T-cell (primary cell): Measurements from ENCODE around the gene AP4S1. TPM values are rescaled to one million over a fixed set of nuclear protein-coding genes. Genes with fewer than 3 reads are reported as not detected.
A peak's percentile ranks its signal among the peaks of the same experiment; 100 is the strongest.

Experiments used
- ATAC-seq, 4 experiments: fragments of 200-7000 bp in 3 of 4; fragments of 150-1000 bp in 1 of 4; cut with Tn5 transposase; replicated peaks in 1 of 4; 1 replicate in 3 of 4; 2 replicates in 1 of 4; pipeline ENCODE4 v1.10.0; 2021; ENCODE audit warnings: moderate library complexity in 3 of 4, mild to moderate bottlenecking in 2 of 4, moderate number of reproducible peaks in 1 of 4
- CTCF ChIA-PET, 2 donors: fragments of 300-600 bp; sonication (Branson Sonifier 250); formaldehyde crosslinking; loops; one replicate each; lab custom pipeline; 2022; ENCODE audit warnings: antibody characterized with exemption in 2 of 2; lab: Charles Lee
- POLR2A ChIA-PET, 2 donors: fragments of 300-600 bp; sonication (Branson Sonifier 250); formaldehyde crosslinking; loops; one replicate each; lab custom pipeline; 2022; ENCODE audit warnings: antibody characterized with exemption in 2 of 2; lab: Charles Lee
- DNase-seq, 35 experiments: peaks; one replicate each; pipeline versions ENCODE4 v3.0.0 to v3.0.0-alpha.2; 2013 to 2023
- H3K27ac ChIP-seq: one replicate; pipeline ENCODE4 v1.5.1; 2013; ENCODE audit warnings: low read length
- H3K27me3 ChIP-seq, 2 experiments: replicated peaks in 1 of 2; 1 replicate in 1 of 2; 2 replicates in 1 of 2; pipeline versions ENCODE4 v1.6.1 to v1.7.0; 2013; ENCODE audit warnings: low read length in 1 of 2, mixed read lengths in 1 of 2; ENCODE audit not compliant: control insufficient read depth in 2 of 2, insufficient read depth in 2 of 2; ENCODE audit errors: extremely low read depth in 1 of 2
- H3K36me3 ChIP-seq, 2 donors: 1 replicate in 1 of 2; 2 replicates in 1 of 2; pipeline versions ENCODE4 v1.6.1 to v1.7.0; 2013; ENCODE audit warnings: low read length in 1 of 2; ENCODE audit not compliant: control insufficient read depth in 2 of 2, insufficient read depth in 1 of 2; ENCODE audit errors: extremely low read depth in 1 of 2
- H3K4me1 ChIP-seq, 2 experiments: 1 replicate in 1 of 2; 2 replicates in 1 of 2; pipeline versions ENCODE4 v1.6.1 to v1.7.0; 2013; ENCODE audit warnings: low read length in 2 of 2, mixed read lengths in 1 of 2; ENCODE audit not compliant: insufficient read depth in 2 of 2, control insufficient read depth in 1 of 2; ENCODE audit errors: extremely low read depth in 1 of 2
- H3K4me3 ChIP-seq, 2 donors: 1 replicate in 1 of 2; 2 replicates in 1 of 2; pipeline versions ENCODE4 v1.5.1 to v1.7.0; 2013; ENCODE audit warnings: mild to moderate bottlenecking in 2 of 2, low read length in 1 of 2, moderate library complexity in 1 of 2; ENCODE audit not compliant: control insufficient read depth in 1 of 2; ENCODE audit errors: extremely low read depth in 1 of 2
- H3K9me3 ChIP-seq: 2 replicates; pipeline ENCODE4 v1.7.0; 2013
- H3K27ac Mint-ChIP-seq, 2 donors: one replicate each; pipeline ENCODE4 v1.8.0; 2020 to 2021; ENCODE audit warnings: mild to moderate bottlenecking in 2 of 2, mixed read lengths in 2 of 2
- H3K27me3 Mint-ChIP-seq, 2 donors: one replicate each; pipeline ENCODE4 v1.8.0; 2021 to 2022; ENCODE audit warnings: mixed read lengths in 2 of 2
- H3K36me3 Mint-ChIP-seq: one replicate; pipeline ENCODE4 v1.8.0; 2021; ENCODE audit warnings: mixed read lengths
- H3K4me1 Mint-ChIP-seq, 3 donors: one replicate each; pipeline ENCODE4 v1.8.0; 2020 to 2022; ENCODE audit warnings: mixed read lengths in 3 of 3, mild to moderate bottlenecking in 1 of 3
- H3K4me3 Mint-ChIP-seq, 3 donors: one replicate each; pipeline ENCODE4 v1.8.0; 2020 to 2022; ENCODE audit warnings: mild to moderate bottlenecking in 3 of 3, mixed read lengths in 3 of 3, moderate library complexity in 3 of 3
- H3K9me3 Mint-ChIP-seq, 3 donors: one replicate each; pipeline ENCODE4 v1.8.0; 2020 to 2022; ENCODE audit warnings: mixed read lengths in 3 of 3
- WGBS: methylation state at CpG from one replicate; pipeline ENCODE4 v1.1.5; 2013; ENCODE audit warnings: missing lambda C conversion rate; ENCODE audit not compliant: insufficient coverage; 5-methylcytosine and 5-hydroxymethylcytosine counted together
- total RNA-seq, 35 experiments: library from RNA in 6 of 35; stranded (reverse) in 6 of 35; fragments of 120-200 nt in 1 of 35; gene quantifications; one replicate each; pipeline versions ENCODE4 v1.2.1 to v1.2.4 and lab custom pipeline; 2013 to 2026

The AP4S1 gene
- total RNA-seq, 5 donors from 2014 or later (not counting 1 experiment from before 2014, with no cell fraction given): 12.7 to 16.5 (median 14.7) TPM

GRCh38 chr14:31013841-31014240 is 11.6 kb upstream of the AP4S1 start:
- POLR2A ChIA-PET: interaction anchor here in 1 of 2 donors (0.6 kb wide), 1 partner anchor 12 kb away, joined by 6 read pairs; the partner anchor contains the start of gene STRN3

DNA sequence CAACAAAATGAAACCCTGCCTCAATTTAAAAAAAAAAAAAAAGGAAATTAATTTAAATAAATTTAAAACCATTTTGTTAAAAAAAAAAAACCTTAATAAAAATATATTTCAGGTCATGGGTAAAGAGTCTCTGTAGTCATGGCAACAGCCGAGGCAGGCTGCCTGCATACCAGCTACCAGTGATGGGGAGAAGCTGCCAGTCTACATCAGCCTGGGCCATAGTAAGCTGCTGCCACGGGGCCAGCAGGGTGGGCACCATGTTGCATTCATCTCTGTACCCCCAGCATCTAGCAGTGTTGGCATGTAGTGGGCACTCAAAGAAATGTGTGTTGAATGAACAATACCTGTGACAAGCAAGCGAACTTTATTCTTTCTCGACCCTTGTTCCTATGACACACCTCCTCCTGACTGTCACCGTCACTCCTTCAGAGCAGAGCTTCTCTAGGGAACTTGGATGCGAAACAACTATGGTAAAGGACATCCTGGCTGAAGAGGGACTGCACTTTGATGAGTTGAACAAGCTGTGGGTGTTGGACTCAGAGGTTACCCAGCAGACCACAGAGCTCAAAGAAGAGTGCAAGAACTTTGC is 7.3 kb upstream of the AP4S1 start:
- H3K9me3 Mint-ChIP-seq: no peaks in the 10 kb centered on the region

More at GRCh38 chr14:31013841-31014240, 11.6 kb upstream of the AP4S1 start:
- Histone ChIP-seq H3K27ac (no peak overlapping the region), H3K27me3 (no peaks in the 10 kb centered on the region), H3K4me3 (no peak overlapping the region), H3K36me3 (peaks cover 2 to 12% of the 10 kb centered on the region in 2 donors), H3K4me1 (no peaks in the 10 kb centered on the region), H3K9me3 (no peaks in the 10 kb centered on the region)
- Mint-ChIP-seq H3K4me3 (no peak overlapping the region), H3K27ac (no peak overlapping the region), H3K9me3 (no peaks in the 10 kb centered on the region), H3K4me1 (peaks cover 20 to 30% (median 26%) of the 10 kb centered on the region in 3 donors), H3K27me3 (no peaks in the 10 kb centered on the region), H3K36me3 (peaks cover 20% of the 10 kb centered on the region)
- DNase-seq (no peak), ATAC-seq (no peak)
- CTCF ChIA-PET: interaction anchor here in 1 of 2 donors (1.0 kb wide), 1 partner anchor 16 kb away, joined by 4 read pairs; no protein-coding TSS in a partner anchor
- 100% methylated on average over 3 of the region's 4 CpGs for WGBS

DNA sequence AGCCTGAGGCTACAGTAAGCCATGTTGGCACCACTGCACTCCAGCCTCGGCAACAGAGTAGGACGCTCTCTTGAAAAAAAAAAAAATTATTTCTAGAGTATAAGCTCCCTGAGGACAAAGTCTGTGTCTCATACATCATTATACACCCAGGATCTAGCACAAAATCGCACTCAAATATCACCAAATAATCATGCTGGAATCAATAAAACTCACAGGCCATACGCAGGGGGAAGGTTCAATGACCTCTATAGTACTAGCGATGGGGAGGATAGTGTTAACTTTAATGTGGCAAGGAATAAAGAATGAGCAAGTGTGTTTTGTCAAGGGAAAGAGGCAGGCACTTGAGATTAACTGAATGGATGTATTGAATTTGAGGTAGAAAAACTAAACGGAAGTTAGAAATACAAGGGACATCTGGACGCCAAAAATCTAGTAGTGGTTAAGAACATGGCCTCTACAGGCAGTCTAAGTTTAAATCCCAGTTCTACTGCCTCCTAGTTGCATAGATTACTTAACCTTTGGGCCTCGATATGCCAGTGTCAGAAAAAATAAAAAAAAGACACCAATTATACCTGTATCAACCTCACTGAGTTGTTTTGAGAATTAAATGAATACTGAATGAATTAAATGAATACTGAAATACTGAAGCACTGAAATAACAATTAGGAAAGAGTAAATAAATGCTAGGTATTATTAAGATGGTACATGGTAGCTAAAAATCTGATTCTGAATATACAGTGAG is 4.4 kb upstream of the AP4S1 start:
- POLR2A ChIA-PET: no interaction called here
- Histone ChIP-seq H3K27ac (no peak overlapping the region), H3K4me3 (no peak overlapping the region), H3K4me1 (peaks cover 3 to 11% of the 10 kb centered on the region in 2 experiments), H3K27me3 (no peaks in the 10 kb centered on the region), H3K36me3 (peaks cover 3 to 5% of the 10 kb centered on the region in 2 donors), H3K9me3 (no peaks in the 10 kb centered on the region)
- WGBS: no CpG with 5 or more reads among the region's 8 CpGs
- Mint-ChIP-seq H3K36me3 (peaks cover 22% of the 10 kb centered on the region), H3K4me1 (peaks cover 45 to 55% (median 46%) of the 10 kb centered on the region in 3 donors), H3K4me3 (no peak overlapping the region), H3K9me3 (no peaks in the 10 kb centered on the region), H3K27me3 (no peaks in the 10 kb centered on the region), H3K27ac (peak overlapping the region in 1 of 2 donors; percentile 15)
- CTCF ChIA-PET: interaction anchor here in 1 of 2 donors (0.6 kb wide), 1 partner anchor 174 kb away, joined by 4 read pairs; no protein-coding TSS in a partner anchor
- no peak for ATAC-seq
- DNase-seq: no peak

More for the DNA sequence above, 7.3 kb upstream of the AP4S1 start:
- no peak overlapping the region for H3K27ac Mint-ChIP-seq
- no peaks in the 10 kb centered on the region for H3K27me3 ChIP-seq
- peaks cover 23% of the 10 kb centered on the region for H3K36me3 Mint-ChIP-seq
- H3K27me3 Mint-ChIP-seq: no peaks in the 10 kb centered on the region
- ChIA-PET POLR2A (interaction anchor here in 1 of 2 donors (0.9 kb wide), 1 partner anchor 10 kb away, joined by 3 read pairs; no protein-coding TSS in a partner anchor), CTCF (no interaction called here)
- WGBS: 100% methylated on average over 1 of the region's 6 CpGs
- peaks cover 5 to 6% of the 10 kb centered on the region in 2 donors for H3K36me3 ChIP-seq
- peaks cover 37 to 43% (median 38%) of the 10 kb centered on the region in 3 donors for H3K4me1 Mint-ChIP-seq
- no peak overlapping the region for H3K27ac ChIP-seq
- ATAC-seq: no peak
- no peak overlapping the region for H3K4me3 ChIP-seq
- no peak for DNase-seq
- no peaks in the 10 kb centered on the region for H3K4me1 ChIP-seq
- no peaks in the 10 kb centered on the region for H3K9me3 ChIP-seq
- no peak overlapping the region for H3K4me3 Mint-ChIP-seq

DNA sequence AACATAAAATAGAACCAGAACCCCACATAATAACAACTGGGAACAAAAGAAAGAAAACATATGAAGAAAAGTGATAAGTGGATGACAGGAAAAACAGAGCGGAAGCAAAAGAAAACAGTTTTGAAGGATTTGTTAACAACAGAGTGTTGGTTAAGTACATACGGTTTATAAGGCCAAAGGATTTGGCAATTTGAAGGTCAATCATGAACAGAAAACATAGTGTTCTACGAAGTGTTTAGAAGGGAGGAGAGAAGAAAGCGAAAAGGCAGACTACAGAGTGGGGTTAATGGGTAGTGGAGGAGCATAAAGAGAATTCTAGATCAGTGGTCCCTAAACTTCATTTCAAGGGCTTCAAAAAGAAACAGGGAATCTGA is 3.9 kb upstream of the AP4S1 start:
- H3K36me3 Mint-ChIP-seq: peaks cover 22% of the 10 kb centered on the region
- ATAC-seq (no peak), DNase-seq (no peak)
- Histone ChIP-seq H3K4me3 (no peak overlapping the region), H3K27me3 (no peaks in the 10 kb centered on the region), H3K36me3 (peaks cover 3 to 5% of the 10 kb centered on the region in 2 donors), H3K27ac (no peak overlapping the region), H3K4me1 (peaks cover 3 to 11% of the 10 kb centered on the region in 2 experiments), H3K9me3 (no peaks in the 10 kb centered on the region)
- H3K27ac Mint-ChIP-seq: peak overlapping the region in 1 of 2 donors; percentile 15
- POLR2A ChIA-PET: interaction anchor here in 1 of 2 donors (0.7 kb wide), 1 partner anchor 38 kb away, joined by 5 read pairs; no protein-coding TSS in a partner anchor
- peaks cover 43 to 52% (median 44%) of the 10 kb centered on the region in 3 donors for H3K4me1 Mint-ChIP-seq
- CTCF ChIA-PET: interaction anchor here (0.6 to 1.0 kb wide), 3 partner anchors 10 to 173 kb away, joined by 4 read pairs; no protein-coding TSS in a partner anchor
- 97% methylated on average over 4 of the region's 4 CpGs for WGBS
- no peak overlapping the region for H3K4me3 Mint-ChIP-seq
- H3K9me3 Mint-ChIP-seq: no peaks in the 10 kb centered on the region
- no peaks in the 10 kb centered on the region for H3K27me3 Mint-ChIP-seq

- no peak overlapping the region for H3K4me3 ChIP-seq
- H3K27me3 Mint-ChIP-seq: no peaks in the 10 kb centered on the region
- no peaks in the 10 kb centered on the region for H3K9me3 Mint-ChIP-seq
- DNase-seq: no peak
- no peak overlapping the region for H3K4me3 Mint-ChIP-seq
- H3K4me1 ChIP-seq: peaks cover 9 to 11% of the 10 kb centered on the region in 2 experiments
- peaks cover 22% of the 10 kb centered on the region for H3K36me3 Mint-ChIP-seq
- ChIA-PET CTCF (interaction anchor here (0.6 to 1.2 kb wide), 5 partner anchors 11 to 401 kb away, joined by 3 to 5 read pairs (median 4); no protein-coding TSS in a partner anchor), POLR2A (interaction anchor here in 1 of 2 donors (0.6 to 0.7 kb wide), 2 partner anchors 39 to 110 kb away, joined by 5 to 7 read pairs; no protein-coding TSS in a partner anchor)
- peaks cover 3 to 5% of the 10 kb centered on the region in 2 donors for H3K36me3 ChIP-seq
- ATAC-seq: no peak
- peak overlapping the region in 1 of 2 donors; percentile 72 for H3K27ac Mint-ChIP-seq
- H3K4me1 Mint-ChIP-seq: peaks cover 51 to 59% (median 52%) of the 10 kb centered on the region in 3 donors
- H3K27me3 ChIP-seq: no peaks in the 10 kb centered on the region
- H3K27ac ChIP-seq: no peak overlapping the region
- H3K9me3 ChIP-seq: no peaks in the 10 kb centered on the region
- no CpG with 5 or more reads among the region's 2 CpGs for WGBS
Observed at GRCh38 chr14:31022386-31022785, 3.1 kb upstream of the AP4S1 start.

- no peaks in the 10 kb centered on the region for H3K27me3 Mint-ChIP-seq
- peak overlapping the region; percentile 47 to 64 for H3K27ac Mint-ChIP-seq
- peaks cover 0 to 3% of the 10 kb centered on the region in 2 donors for H3K36me3 ChIP-seq
- H3K4me1 ChIP-seq: peaks cover 10 to 11% of the 10 kb centered on the region in 2 experiments
- H3K4me1 Mint-ChIP-seq: peaks cover 49 to 60% (median 58%) of the 10 kb centered on the region in 3 donors
- H3K9me3 Mint-ChIP-seq: no peaks in the 10 kb centered on the region
- H3K4me3 Mint-ChIP-seq: peak overlapping the region; percentile 59 to 96 (median 90)
- no peak overlapping the region for H3K4me3 ChIP-seq
- ATAC-seq: no peak
- DNase-seq: peak in 1 of 35 experiments; percentile 14
- peaks cover 16% of the 10 kb centered on the region for H3K36me3 Mint-ChIP-seq
- H3K9me3 ChIP-seq: no peaks in the 10 kb centered on the region
- no peaks in the 10 kb centered on the region for H3K27me3 ChIP-seq
- H3K27ac ChIP-seq: peak overlapping the region; percentile 94
- CTCF ChIA-PET: interaction anchor here (0.7 to 0.8 kb wide), 2 partner anchors 40 to 267 kb away, joined by 3 read pairs; no protein-coding TSS in a partner anchor
- POLR2A ChIA-PET: interaction anchor here in 1 of 2 donors (0.6 to 0.9 kb wide), 2 partner anchors 22 to 184 kb away, joined by 3 to 9 read pairs; no protein-coding TSS in a partner anchor
Observed at GRCh38 chr14:31024010-31024480, 1.4 kb upstream of the AP4S1 start.
